Measurements from ENCODE around the gene SYTL3.
"Not testable (repeated sequence)": the region's sequence is repeated elsewhere in the genome, so short reads cannot be mapped to it uniquely, and the experiment has no call there.

The SYTL3 gene

GRCh38 chr6:158638324-158638854 lies 11.5 kb upstream of the SYTL3 start:
- no peak for DNase-seq (ENCODE audit: low read depth)

GRCh38 chr6:158639056-158639455 lies 10.8 kb upstream of the SYTL3 start:
- DNase-seq (ENCODE audit: low read depth) = no peak

GRCh38 chr6:158640519-158640918 lies 9.3 kb upstream of the SYTL3 start:
- DNase-seq (ENCODE audit: low read depth) = no peak

GRCh38 chr6:158642097-158642601 lies 7.7 kb upstream of the SYTL3 start:
- DNase-seq (ENCODE audit: low read depth) = no peak

GRCh38 chr6:158643836-158644230 lies 6.0 kb upstream of the SYTL3 start:
- no peak for DNase-seq (ENCODE audit: low read depth)

GRCh38 chr6:158644231-158645063 lies 5.4 kb upstream of the SYTL3 start, which contains the start of gene DYNLT1:
Gene DYNLT1 (minus strand): TSS chr6:158644743. CDS start chr6:158644708, 35 bp downstream.
- no peak for DNase-seq (ENCODE audit: low read depth)

- DNase-seq (ENCODE audit: low read depth) = no peak
These were observed 4.5 kb upstream of the SYTL3 start for GRCh38 chr6:158645064-158646022.

GRCh38 chr6:158646023-158646910 lies 3.6 kb upstream of the SYTL3 start:
- no peak for DNase-seq (ENCODE audit: low read depth)

- DNase-seq (ENCODE audit: low read depth) = no peak
These were observed 2.4 kb upstream of the SYTL3 start for GRCh38 chr6:158647501-158647900.

GRCh38 chr6:158648682-158649131 lies 1.1 kb upstream of the SYTL3 start:
- no peak for DNase-seq (ENCODE audit: low read depth)

GRCh38 chr6:158651981-158652737 lies 2.3 kb downstream of the SYTL3 start:
- DNase-seq (ENCODE audit: low read depth) = not testable (repeated sequence)

GRCh38 chr6:158653577-158654354 lies 3.9 kb downstream of the SYTL3 start:
- no peak for DNase-seq (ENCODE audit: low read depth)

GRCh38 chr6:158654498-158654897 lies 4.6 kb downstream of the SYTL3 start:
- no peak for DNase-seq (ENCODE audit: low read depth)

- DNase-seq (ENCODE audit: low read depth) = no peak
These were observed 5.2 kb downstream of the SYTL3 start for GRCh38 chr6:158654960-158655489.

- no peak for DNase-seq (ENCODE audit: low read depth)
These were observed 6.0 kb downstream of the SYTL3 start for GRCh38 chr6:158655569-158656450.

- not testable (repeated sequence) for DNase-seq (ENCODE audit: low read depth)
These were observed 7.1 kb downstream of the SYTL3 start for GRCh38 chr6:158656986-158657385.

GRCh38 chr6:158660333-158660754 lies 10.5 kb downstream of the SYTL3 start:
- DNase-seq (ENCODE audit: low read depth) = no peak

GRCh38 chr6:158661156-158661685 lies 11.4 kb downstream of the SYTL3 start:
- DNase-seq (ENCODE audit: low read depth) = no peak

Data from HS-27A (cell line).